ENCODE data around the gene TAS2R16. TPM values are rescaled to one million over a fixed set of nuclear protein-coding genes. Genes with fewer than 3 reads are reported as not detected.

TAS2R16 gene
- total RNA-seq, 1 experiment from 2014 or later: not detected

DNA sequence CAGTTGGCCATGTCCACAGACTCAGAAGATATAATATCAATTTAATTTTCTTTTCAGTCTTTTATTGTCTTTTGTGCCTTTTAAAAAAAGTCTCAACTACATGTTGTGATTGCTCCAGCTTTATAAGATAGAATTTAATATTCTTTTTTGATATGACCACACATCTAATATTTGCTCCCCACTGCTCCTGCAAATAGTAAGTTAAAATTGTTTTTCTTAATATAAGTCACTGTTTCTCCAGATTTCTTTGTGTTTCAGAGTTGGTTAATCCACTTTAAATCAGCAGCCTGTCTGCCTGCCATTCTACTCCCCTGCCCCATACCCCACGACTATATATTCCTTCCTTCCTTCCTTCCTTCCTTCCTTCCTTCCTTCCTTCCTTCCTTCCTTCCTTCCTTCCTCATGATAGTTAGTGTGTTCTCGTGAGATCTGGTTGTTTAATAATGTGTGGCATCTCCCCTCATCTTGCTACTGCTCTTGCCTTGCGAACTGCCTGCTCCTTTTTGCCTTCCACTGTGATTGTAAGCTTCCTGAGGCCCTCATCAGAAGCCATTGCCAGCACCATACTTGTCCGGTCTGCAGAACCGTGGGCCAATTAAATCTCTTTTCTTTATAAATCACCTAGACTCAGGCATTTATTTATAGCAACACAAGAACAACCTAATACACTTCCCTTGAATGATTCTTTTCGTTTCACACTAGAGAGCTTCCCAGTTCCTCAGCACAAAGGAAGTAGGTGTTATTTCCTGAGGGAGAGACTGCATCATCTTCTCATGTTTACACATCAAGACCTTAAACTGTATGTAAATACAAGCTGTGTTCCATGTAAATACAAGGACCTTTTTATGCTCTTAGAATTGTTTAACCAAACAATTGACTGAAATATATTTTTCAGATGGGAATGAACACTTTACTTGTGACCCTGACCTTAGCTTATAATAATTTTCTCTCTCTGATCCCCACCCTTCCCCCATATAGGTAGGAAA lies 24.5 kb downstream of the TAS2R16 start:
- no peak for DNase-seq (ENCODE audit: low read depth, low spot score)
- in situ Hi-C loops (cut with HindIII; ENCODE audit: low pct_unique_long_range_greater_than_20kb, low sequenced_read_pairs): no loop called here

DNA sequence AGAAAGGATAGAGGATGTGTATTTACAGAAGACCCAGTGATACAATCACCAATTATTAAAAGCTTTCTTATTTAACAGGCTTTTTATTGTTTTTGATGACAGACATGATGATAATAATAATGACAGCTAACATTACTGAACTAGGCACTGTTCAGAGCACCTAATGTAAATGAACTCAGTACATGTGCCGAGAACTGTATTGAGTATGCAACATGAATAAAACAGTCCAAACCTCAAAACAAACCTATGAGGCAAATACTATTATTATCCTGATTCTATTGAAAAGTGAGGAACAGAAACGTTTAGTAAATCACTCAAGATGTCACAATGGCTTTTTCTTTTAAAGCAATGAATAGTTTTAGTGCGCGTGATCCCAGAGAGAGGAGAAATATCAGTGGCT lies 27.1 kb downstream of the TAS2R16 start:
- Histone ChIP-seq H3K4me1 (ENCODE audit: control insufficient read depth, insufficient read depth, low read length) (no peaks in the 10 kb centered on the region), H3K27me3 (ENCODE audit: control insufficient read depth, insufficient read depth, low read length) (no peaks in the 10 kb centered on the region), H3K27ac (ENCODE audit: low read length) (no peak overlapping the region), H3K36me3 (ENCODE audit: control insufficient read depth, insufficient read depth, low read length) (no peaks in the 10 kb centered on the region), H3K4me3 (ENCODE audit: low read depth in 2 of 2, low read length in 2 of 2) (no peak overlapping the region), H3K9me3 (ENCODE audit: control insufficient read depth, insufficient read depth, low read depth, low read length) (0 out of 2 replicates have a peak, but pooled peaks cover 1% of the 10 kb centered on the region)
- no peak for DNase-seq (ENCODE audit: low read depth, low spot score)
- no peak for ATAC-seq
- no TSS peak for BruUV-seq (replicated peaks)
- in situ Hi-C loops (cut with HindIII; ENCODE audit: low pct_unique_long_range_greater_than_20kb, low sequenced_read_pairs): no loop called here
- POLR2A ChIA-PET: no interaction called here
- TF ChIP-seq POLR2AphosphoS5 (IDR thresholded peaks at IDR 0.05; ENCODE audit: low read depth, low read length): no peak
- no peak for TF ChIP-seq TCF7L2 (IDR thresholded peaks at IDR 0.05; ENCODE audit: low read depth, low read length)
- TF ChIP-seq SIN3A (IDR thresholded peaks at IDR 0.05; ENCODE audit: borderline replicate concordance, insufficient read depth, low read depth, low read length): no peak
- TF ChIP-seq, protein P1, sequence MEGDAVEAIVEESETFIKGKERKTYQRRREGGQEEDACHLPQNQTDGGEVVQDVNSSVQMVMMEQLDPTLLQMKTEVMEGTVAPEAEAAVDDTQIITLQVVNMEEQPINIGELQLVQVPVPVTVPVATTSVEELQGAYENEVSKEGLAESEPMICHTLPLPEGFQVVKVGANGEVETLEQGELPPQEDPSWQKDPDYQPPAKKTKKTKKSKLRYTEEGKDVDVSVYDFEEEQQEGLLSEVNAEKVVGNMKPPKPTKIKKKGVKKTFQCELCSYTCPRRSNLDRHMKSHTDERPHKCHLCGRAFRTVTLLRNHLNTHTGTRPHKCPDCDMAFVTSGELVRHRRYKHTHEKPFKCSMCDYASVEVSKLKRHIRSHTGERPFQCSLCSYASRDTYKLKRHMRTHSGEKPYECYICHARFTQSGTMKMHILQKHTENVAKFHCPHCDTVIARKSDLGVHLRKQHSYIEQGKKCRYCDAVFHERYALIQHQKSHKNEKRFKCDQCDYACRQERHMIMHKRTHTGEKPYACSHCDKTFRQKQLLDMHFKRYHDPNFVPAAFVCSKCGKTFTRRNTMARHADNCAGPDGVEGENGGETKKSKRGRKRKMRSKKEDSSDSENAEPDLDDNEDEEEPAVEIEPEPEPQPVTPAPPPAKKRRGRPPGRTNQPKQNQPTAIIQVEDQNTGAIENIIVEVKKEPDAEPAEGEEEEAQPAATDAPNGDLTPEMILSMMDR (IDR thresholded peaks at IDR 0.05): no peak
- TF ChIP-seq, protein P2, sequence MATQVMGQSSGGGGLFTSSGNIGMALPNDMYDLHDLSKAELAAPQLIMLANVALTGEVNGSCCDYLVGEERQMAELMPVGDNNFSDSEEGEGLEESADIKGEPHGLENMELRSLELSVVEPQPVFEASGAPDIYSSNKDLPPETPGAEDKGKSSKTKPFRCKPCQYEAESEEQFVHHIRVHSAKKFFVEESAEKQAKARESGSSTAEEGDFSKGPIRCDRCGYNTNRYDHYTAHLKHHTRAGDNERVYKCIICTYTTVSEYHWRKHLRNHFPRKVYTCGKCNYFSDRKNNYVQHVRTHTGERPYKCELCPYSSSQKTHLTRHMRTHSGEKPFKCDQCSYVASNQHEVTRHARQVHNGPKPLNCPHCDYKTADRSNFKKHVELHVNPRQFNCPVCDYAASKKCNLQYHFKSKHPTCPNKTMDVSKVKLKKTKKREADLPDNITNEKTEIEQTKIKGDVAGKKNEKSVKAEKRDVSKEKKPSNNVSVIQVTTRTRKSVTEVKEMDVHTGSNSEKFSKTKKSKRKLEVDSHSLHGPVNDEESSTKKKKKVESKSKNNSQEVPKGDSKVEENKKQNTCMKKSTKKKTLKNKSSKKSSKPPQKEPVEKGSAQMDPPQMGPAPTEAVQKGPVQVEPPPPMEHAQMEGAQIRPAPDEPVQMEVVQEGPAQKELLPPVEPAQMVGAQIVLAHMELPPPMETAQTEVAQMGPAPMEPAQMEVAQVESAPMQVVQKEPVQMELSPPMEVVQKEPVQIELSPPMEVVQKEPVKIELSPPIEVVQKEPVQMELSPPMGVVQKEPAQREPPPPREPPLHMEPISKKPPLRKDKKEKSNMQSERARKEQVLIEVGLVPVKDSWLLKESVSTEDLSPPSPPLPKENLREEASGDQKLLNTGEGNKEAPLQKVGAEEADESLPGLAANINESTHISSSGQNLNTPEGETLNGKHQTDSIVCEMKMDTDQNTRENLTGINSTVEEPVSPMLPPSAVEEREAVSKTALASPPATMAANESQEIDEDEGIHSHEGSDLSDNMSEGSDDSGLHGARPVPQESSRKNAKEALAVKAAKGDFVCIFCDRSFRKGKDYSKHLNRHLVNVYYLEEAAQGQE (IDR thresholded peaks at IDR 0.05; ENCODE audit: insufficient read depth in 1 of 2, low read depth in 2 of 2, low read length in 1 of 2): no peak
- CTCF ChIA-PET: no interaction called here
- intact Hi-C loops (cut with micrococcal nuclease; ENCODE audit: unreplicated experiment): no loop called here

More for the DNA sequence above, 24.5 kb downstream of the TAS2R16 start:
- TF ChIP-seq TCF7L2 (IDR thresholded peaks at IDR 0.05; ENCODE audit: low read depth, low read length): no peak
- TF ChIP-seq, protein P2 (IDR thresholded peaks at IDR 0.05; ENCODE audit: insufficient read depth in 1 of 2, low read depth in 2 of 2, low read length in 1 of 2): no peak
- TF ChIP-seq, protein P1 (IDR thresholded peaks at IDR 0.05): no peak
- TF ChIP-seq POLR2AphosphoS5 (IDR thresholded peaks at IDR 0.05; ENCODE audit: low read depth, low read length): no peak
- no peak for TF ChIP-seq SIN3A (IDR thresholded peaks at IDR 0.05; ENCODE audit: borderline replicate concordance, insufficient read depth, low read depth, low read length)
- no peak for ATAC-seq
- Histone ChIP-seq H3K27me3 (ENCODE audit: control insufficient read depth, insufficient read depth, low read length) (no peaks in the 10 kb centered on the region), H3K27ac (ENCODE audit: low read length) (no peak overlapping the region), H3K4me1 (ENCODE audit: control insufficient read depth, insufficient read depth, low read length) (no peaks in the 10 kb centered on the region), H3K36me3 (ENCODE audit: control insufficient read depth, insufficient read depth, low read length) (no peaks in the 10 kb centered on the region), H3K9me3 (ENCODE audit: control insufficient read depth, insufficient read depth, low read depth, low read length) (no peaks in the 10 kb centered on the region), H3K4me3 (ENCODE audit: low read depth in 2 of 2, low read length in 2 of 2) (no peak overlapping the region)
- POLR2A ChIA-PET: interaction anchor here (0.7 kb wide), 1 partner anchor 86 kb away, joined by 6 read pairs; no protein-coding TSS in a partner anchor
- BruUV-seq (replicated peaks): no TSS peak
- CTCF ChIA-PET: no interaction called here
- intact Hi-C loops (cut with micrococcal nuclease; ENCODE audit: unreplicated experiment): no loop called here
